ENCODE data around the gene ZSWIM1.

Gene ZSWIM1

DNA sequence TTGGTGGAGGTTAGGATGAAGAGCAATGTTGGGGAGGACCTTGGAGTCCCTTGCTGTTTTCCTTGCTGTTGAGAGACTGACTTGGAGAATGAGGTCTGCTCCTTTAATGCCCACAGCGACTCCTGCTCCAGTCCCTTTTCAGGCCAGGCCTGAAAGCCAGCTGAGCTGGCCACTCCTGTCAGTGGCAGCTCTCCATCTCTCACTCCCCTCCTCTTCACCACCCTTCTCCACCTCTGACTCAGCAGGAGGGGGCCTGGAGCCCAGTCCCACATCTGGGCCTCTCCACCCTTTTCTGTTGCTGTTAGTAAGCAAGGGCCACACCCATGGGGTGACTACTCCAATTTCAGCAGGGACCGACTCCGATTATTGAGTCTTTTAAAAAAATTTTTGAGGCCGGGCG is 45.2 kb upstream of the ZSWIM1 start:
- peak; percentile 98 for DNase-seq (ENCODE audit: low read depth)
- TF ChIP-seq CTCF (conservative IDR thresholded peaks at IDR 0.05; ENCODE audit: control insufficient read depth, insufficient read depth, low read depth, low read length), result no peak
- H3K4me3 ChIP-seq (ENCODE audit: control insufficient read depth, low read depth, low read length), result peak overlapping the region; percentile 78

DNA sequence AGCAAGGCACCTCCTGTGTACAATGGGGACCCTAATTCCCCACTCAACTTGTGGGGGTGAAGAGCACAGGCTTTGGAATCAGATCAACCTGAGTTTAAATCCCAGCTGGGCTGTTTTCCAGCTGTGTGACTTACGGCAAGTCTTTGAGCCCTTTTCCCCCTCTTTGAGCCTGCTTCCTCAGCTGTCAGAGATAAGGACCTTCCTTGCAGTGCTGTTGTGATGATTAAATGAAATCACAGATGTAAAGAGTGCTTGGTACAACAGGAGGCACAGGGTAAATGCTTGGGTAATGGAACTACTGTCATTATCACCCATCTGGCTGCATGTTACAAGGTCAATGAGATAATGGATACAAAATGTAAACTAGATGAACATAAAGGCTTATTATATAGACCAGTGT is 44.2 kb upstream of the ZSWIM1 start:
- H3K4me3 ChIP-seq (ENCODE audit: control insufficient read depth, low read depth, low read length), result peak overlapping the region; percentile 26
- no peak for DNase-seq (ENCODE audit: low read depth)
- TF ChIP-seq CTCF (conservative IDR thresholded peaks at IDR 0.05; ENCODE audit: control insufficient read depth, insufficient read depth, low read depth, low read length), result no peak

DNA sequence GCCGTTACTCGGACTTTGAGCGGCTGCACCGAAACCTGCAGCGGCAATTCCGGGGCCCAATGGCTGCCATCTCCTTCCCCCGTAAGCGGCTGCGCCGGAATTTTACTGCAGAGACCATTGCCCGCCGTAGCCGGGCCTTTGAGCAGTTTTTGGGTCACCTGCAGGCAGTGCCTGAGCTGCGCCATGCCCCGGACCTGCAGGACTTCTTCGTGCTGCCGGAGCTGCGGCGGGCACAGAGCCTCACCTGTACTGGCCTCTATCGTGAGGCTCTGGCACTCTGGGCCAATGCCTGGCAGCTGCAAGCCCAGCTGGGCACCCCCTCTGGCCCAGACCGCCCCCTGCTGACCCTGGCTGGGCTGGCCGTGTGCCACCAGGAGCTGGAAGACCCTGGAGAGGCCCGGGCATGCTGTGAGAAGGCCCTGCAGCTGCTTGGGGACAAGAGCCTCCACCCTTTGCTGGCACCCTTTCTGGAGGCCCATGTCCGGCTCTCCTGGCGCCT is 40.3 kb upstream of the ZSWIM1 start:
- no peak for TF ChIP-seq CTCF (conservative IDR thresholded peaks at IDR 0.05; ENCODE audit: control insufficient read depth, insufficient read depth, low read depth, low read length)
- no peak for DNase-seq (ENCODE audit: low read depth)
- H3K4me3 ChIP-seq (ENCODE audit: control insufficient read depth, low read depth, low read length), result no peak overlapping the region

DNA sequence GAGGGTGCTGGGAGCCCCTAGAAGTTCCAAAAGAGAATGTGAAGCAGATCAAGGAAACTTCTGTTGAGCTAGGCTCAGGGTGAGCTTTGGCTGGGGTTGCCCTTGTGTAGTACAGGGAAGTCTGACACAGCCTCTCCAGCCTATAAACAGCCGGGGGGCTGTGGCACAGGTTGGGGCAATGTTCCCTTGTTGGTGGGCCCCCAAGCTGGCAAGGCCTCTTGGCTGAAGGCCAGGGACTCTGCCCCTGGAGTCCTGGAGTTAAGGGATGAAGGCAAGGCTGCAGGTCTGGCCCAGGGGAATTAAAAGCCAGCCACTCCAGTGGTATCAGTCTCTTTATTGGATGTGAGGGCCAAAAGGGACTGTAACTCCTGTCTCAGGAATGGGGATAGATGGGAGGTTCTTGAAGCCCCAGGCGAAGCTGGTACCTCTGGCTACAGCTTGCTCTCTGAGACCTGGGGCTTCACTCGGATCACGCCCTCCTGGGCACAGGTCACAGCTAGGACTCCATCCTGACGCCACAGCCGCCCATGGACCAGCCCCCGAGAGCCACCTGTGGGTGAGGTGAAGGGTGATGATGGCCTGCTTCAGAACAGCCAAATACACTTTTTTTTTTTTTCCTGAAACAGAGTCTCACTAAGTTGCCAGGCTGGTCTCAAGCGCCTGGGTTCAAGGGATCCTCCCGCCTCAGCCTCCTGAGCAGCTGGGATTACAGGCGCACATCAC is 39.5 kb upstream of the ZSWIM1 start:
- no peak for TF ChIP-seq CTCF (conservative IDR thresholded peaks at IDR 0.05; ENCODE audit: control insufficient read depth, insufficient read depth, low read depth, low read length)
- DNase-seq (ENCODE audit: low read depth), result no peak
- no peak overlapping the region for H3K4me3 ChIP-seq (ENCODE audit: control insufficient read depth, low read depth, low read length)

DNA sequence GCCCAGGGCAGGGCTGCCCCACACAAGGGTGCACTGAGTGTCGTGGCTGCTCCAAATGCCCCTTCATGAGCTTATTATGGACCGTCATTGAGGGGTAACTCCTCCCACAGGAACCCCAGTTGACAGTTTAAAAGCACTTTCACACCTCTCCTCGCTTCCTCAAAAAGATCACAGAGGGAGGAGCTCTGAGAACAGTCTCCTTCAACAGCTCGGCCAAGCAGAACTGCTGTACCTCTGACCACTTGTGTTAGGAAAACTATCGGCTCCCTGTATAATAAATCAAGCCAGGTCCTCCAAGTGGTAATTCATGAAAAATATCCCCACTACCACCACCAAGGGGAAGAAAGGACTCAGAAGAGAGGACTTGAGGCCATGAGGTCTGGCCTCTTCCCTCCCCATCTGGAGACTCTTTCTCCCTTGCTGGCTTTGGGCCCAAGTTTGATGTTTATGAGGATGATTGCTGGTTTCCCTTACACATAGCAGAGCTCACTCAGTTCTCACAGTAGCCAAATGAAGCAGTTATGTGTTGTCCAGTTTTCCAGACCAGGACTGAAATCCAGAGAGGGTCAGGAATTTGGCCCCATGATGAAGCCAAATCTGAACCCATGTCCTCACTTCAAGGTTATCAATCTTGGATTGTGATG is 38.7 kb upstream of the ZSWIM1 start:
- no peak overlapping the region for H3K4me3 ChIP-seq (ENCODE audit: control insufficient read depth, low read depth, low read length)
- DNase-seq (ENCODE audit: low read depth), result peak; percentile 80
- TF ChIP-seq CTCF (conservative IDR thresholded peaks at IDR 0.05; ENCODE audit: control insufficient read depth, insufficient read depth, low read depth, low read length), result no peak

DNA sequence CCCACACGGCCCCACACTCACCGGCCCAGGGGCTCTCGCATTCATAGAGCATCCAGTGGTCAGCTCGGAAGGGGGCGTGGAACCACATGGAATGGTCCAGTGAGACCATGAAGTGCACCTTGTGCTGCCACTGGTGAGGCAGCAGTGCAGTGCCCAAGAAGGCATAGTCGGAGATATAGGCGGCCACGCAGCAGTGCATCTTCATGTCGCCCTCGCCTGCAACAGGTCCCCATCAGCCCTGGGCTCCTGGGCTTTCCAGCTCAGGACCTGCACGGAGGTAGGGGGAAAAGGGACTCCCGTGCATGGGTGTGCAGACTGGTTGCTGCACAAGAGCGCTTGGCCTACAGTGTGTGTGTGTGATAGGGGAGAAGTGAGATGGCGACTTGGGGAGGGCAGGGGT is 37.5 kb upstream of the ZSWIM1 start:
- no peak overlapping the region for H3K4me3 ChIP-seq (ENCODE audit: control insufficient read depth, low read depth, low read length)
- DNase-seq (ENCODE audit: low read depth), result no peak
- no peak for TF ChIP-seq CTCF (conservative IDR thresholded peaks at IDR 0.05; ENCODE audit: control insufficient read depth, insufficient read depth, low read depth, low read length)
